ENCODE data around the gene LRBA. TPM values are rescaled to one million over a fixed set of nuclear protein-coding genes. Genes with fewer than 3 reads are reported as not detected.

Gene LRBA
- total RNA-seq, 2 donors from 2014 or later = 50.1 to 59.9 TPM

GRCh38 chr4:150461957-150462356 is 553.1 kb downstream of the LRBA start:
- TF ChIP-seq CTCF (IDR thresholded peaks at IDR 0.05) (no peak), POLR2A (IDR thresholded peaks at IDR 0.05) (no peak)
- 98 to 100% methylated on average over 1 of the region's 1 CpG for WGBS, 2 donors
- H3K27me3 ChIP-seq = no peaks in the 10 kb centered on the region
- no peak for ATAC-seq
- no peak for DNase-seq
- H3K4me1 ChIP-seq = no peaks in the 10 kb centered on the region
- intact Hi-C loops (cut with DNase I) = no loop called here
- no peaks in the 10 kb centered on the region for H3K9me3 ChIP-seq
- no peaks in the 10 kb centered on the region for H3K36me3 ChIP-seq (replicated peaks in 1 of 2; ENCODE audit: insufficient read depth in 1 of 2, low read depth in 2 of 2)
- no peak overlapping the region for H3K4me3 ChIP-seq
- no peak overlapping the region for H3K27ac ChIP-seq

- 81 to 83% methylated on average over 1 of the region's 1 CpG for WGBS, 2 donors
- Histone ChIP-seq H3K9me3 (no peaks in the 10 kb centered on the region), H3K36me3 (replicated peaks in 1 of 2; ENCODE audit: insufficient read depth in 1 of 2, low read depth in 2 of 2) (peaks cover 0 to 1% of the 10 kb centered on the region in 2 donors), H3K27me3 (no peaks in the 10 kb centered on the region), H3K4me1 (no peaks in the 10 kb centered on the region), H3K4me3 (no peak overlapping the region), H3K27ac (no peak overlapping the region)
- no peak for ATAC-seq
- no peak for TF ChIP-seq CTCF (IDR thresholded peaks at IDR 0.05)
- intact Hi-C loops (cut with DNase I) = no loop called here
- DNase-seq = no peak
Measured at GRCh38 chr4:150457802-150458201, 557.3 kb downstream of the LRBA start.

- WGBS, 2 donors = 85 to 90% methylated on average over 3 of the region's 3 CpGs
- Histone ChIP-seq H3K4me3 (no peak overlapping the region), H3K36me3 (replicated peaks in 1 of 2; ENCODE audit: insufficient read depth in 1 of 2, low read depth in 2 of 2) (peaks cover 0 to 1% of the 10 kb centered on the region in 2 donors), H3K27me3 (no peaks in the 10 kb centered on the region), H3K9me3 (no peaks in the 10 kb centered on the region), H3K27ac (no peak overlapping the region), H3K4me1 (no peaks in the 10 kb centered on the region)
- ATAC-seq = no peak
- intact Hi-C loops (cut with DNase I) = no loop called here
- TF ChIP-seq CTCF (IDR thresholded peaks at IDR 0.05) (no peak), POLR2A (IDR thresholded peaks at IDR 0.05) (no peak)
- no peak for DNase-seq
Measured at GRCh38 chr4:150451883-150452282, 563.2 kb downstream of the LRBA start.

GRCh38 chr4:150447356-150447755 is 567.7 kb downstream of the LRBA start:
- Histone ChIP-seq H3K27ac (no peak overlapping the region), H3K4me1 (no peaks in the 10 kb centered on the region), H3K27me3 (no peaks in the 10 kb centered on the region), H3K9me3 (no peaks in the 10 kb centered on the region), H3K36me3 (replicated peaks in 1 of 2; ENCODE audit: insufficient read depth in 1 of 2, low read depth in 2 of 2) (no peaks in the 10 kb centered on the region), H3K4me3 (no peak overlapping the region)
- ATAC-seq (no peak), DNase-seq (no peak)
- 74 to 84% methylated on average over 1 of the region's 1 CpG for WGBS, 2 donors
- TF ChIP-seq POLR2A (IDR thresholded peaks at IDR 0.05) (no peak), CTCF (IDR thresholded peaks at IDR 0.05) (no peak)
- intact Hi-C loops (cut with DNase I) = no loop called here

GRCh38 chr4:150439451-150439933 is 575.6 kb downstream of the LRBA start:
- Histone ChIP-seq H3K9me3 (no peaks in the 10 kb centered on the region), H3K4me1 (no peaks in the 10 kb centered on the region), H3K27me3 (no peaks in the 10 kb centered on the region), H3K4me3 (no peak overlapping the region), H3K36me3 (replicated peaks in 1 of 2; ENCODE audit: insufficient read depth in 1 of 2, low read depth in 2 of 2) (no peaks in the 10 kb centered on the region), H3K27ac (no peak overlapping the region)
- WGBS, 2 donors = 86 to 87% methylated on average over 3 of the region's 3 CpGs
- intact Hi-C loops (cut with DNase I) = no loop called here
- ATAC-seq = no peak
- TF ChIP-seq CTCF (IDR thresholded peaks at IDR 0.05) (no peak), POLR2A (IDR thresholded peaks at IDR 0.05) (no peak)
- DNase-seq = no peak

All from body of pancreas (tissue), 4 donors.